Measurements from ENCODE around the gene CHAT.

The CHAT gene

GRCh38 chr10:49595713-49596492 lies 17.9 kb upstream of the CHAT start:
- no peak for DNase-seq (ENCODE audit: low read depth)
- H3K4me3 ChIP-seq (ENCODE audit: control insufficient read depth, low read depth, low read length), result no peak overlapping the region
- no peak for TF ChIP-seq CTCF (IDR thresholded peaks at IDR 0.05; ENCODE audit: control insufficient read depth, insufficient read depth, low read depth, low read length, missing control alignments)

- TF ChIP-seq CTCF (IDR thresholded peaks at IDR 0.05; ENCODE audit: control insufficient read depth, insufficient read depth, low read depth, low read length, missing control alignments), result no peak
- no peak overlapping the region for H3K4me3 ChIP-seq (ENCODE audit: control insufficient read depth, low read depth, low read length)
- no peak for DNase-seq (ENCODE audit: low read depth)
These were observed 17.4 kb upstream of the CHAT start for GRCh38 chr10:49596493-49596809.

GRCh38 chr10:49596836-49597235 lies 17.0 kb upstream of the CHAT start:
- no peak overlapping the region for H3K4me3 ChIP-seq (ENCODE audit: control insufficient read depth, low read depth, low read length)
- DNase-seq (ENCODE audit: low read depth), result no peak
- no peak for TF ChIP-seq CTCF (IDR thresholded peaks at IDR 0.05; ENCODE audit: control insufficient read depth, insufficient read depth, low read depth, low read length, missing control alignments)

GRCh38 chr10:49597426-49598163 lies 16.2 kb upstream of the CHAT start:
- DNase-seq (ENCODE audit: low read depth), result no peak
- TF ChIP-seq CTCF (IDR thresholded peaks at IDR 0.05; ENCODE audit: control insufficient read depth, insufficient read depth, low read depth, low read length, missing control alignments), result no peak
- no peak overlapping the region for H3K4me3 ChIP-seq (ENCODE audit: control insufficient read depth, low read depth, low read length)

- H3K4me3 ChIP-seq (ENCODE audit: control insufficient read depth, low read depth, low read length), result no peak overlapping the region
- TF ChIP-seq CTCF (IDR thresholded peaks at IDR 0.05; ENCODE audit: control insufficient read depth, insufficient read depth, low read depth, low read length, missing control alignments), result no peak
- no peak for DNase-seq (ENCODE audit: low read depth)
These were observed 15.5 kb upstream of the CHAT start for GRCh38 chr10:49598164-49598856.

- no peak for TF ChIP-seq CTCF (IDR thresholded peaks at IDR 0.05; ENCODE audit: control insufficient read depth, insufficient read depth, low read depth, low read length, missing control alignments)
- H3K4me3 ChIP-seq (ENCODE audit: control insufficient read depth, low read depth, low read length), result no peak overlapping the region
- DNase-seq (ENCODE audit: low read depth), result peak; percentile 8
These were observed 14.9 kb upstream of the CHAT start for GRCh38 chr10:49598986-49599385.
